Measurements from ENCODE around the gene CITED2. TPM values are rescaled to one million over a fixed set of nuclear protein-coding genes. Genes with fewer than 3 reads are reported as not detected.

CITED2 gene
- total RNA-seq, 1 donor from 2014 or later: 449 TPM

DNA sequence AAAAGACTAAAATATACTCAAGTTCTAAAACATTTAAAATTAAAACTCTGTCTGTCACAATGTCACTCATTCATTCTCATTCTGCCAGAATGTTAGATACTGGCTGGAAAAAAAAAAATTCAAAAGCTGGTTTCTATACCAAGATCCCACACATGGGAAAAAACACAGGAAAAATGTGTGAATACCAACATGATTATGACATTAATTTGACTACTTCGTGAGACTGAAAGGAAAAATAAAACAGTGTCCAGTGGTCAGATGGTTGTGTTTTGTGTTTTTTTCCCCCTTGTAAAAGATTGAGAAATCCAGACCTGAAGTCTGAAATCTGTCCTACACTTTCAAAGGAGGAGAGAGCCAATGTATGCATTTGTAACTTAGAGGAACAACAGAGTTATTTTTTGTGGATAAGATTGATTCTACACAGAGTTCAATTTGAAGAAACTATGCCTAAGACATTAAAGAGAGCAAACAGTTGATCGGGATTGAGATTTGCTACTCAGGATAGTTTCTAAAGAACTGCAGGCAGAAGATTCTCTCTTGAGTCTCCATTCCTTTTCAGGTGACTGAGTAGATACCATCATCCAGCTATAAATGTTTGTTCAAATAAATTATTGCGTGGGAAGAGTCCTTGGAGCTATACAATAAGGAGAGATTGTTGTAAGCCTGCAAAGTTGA, 43.5 kb downstream of the CITED2 start:
- Histone ChIP-seq H3K9me3 (ENCODE audit: insufficient read depth, low read depth, low read length) (no peaks in the 10 kb centered on the region), H3K36me3 (ENCODE audit: insufficient read depth, low read length) (no peaks in the 10 kb centered on the region), H3K27ac (ENCODE audit: low read depth, low read length) (no peak overlapping the region), H3K4me2 (ENCODE audit: low read length) (no peak overlapping the region), H3K9ac (ENCODE audit: low read length) (no peak overlapping the region), H4K20me1 (ENCODE audit: insufficient read depth, low read length) (no peaks in the 10 kb centered on the region), H2AFZ (ENCODE audit: low read depth, low read length) (no peak overlapping the region), H3K27me3 (ENCODE audit: insufficient read depth, low read length) (no peaks in the 10 kb centered on the region), H3K4me3 (ENCODE audit: insufficient read depth, low read depth, low read length) (no peak overlapping the region), H3K79me2 (ENCODE audit: insufficient read depth, low read length) (no peaks in the 10 kb centered on the region), H3K4me1 (ENCODE audit: insufficient read depth, low read length) (peaks cover 11% of the 10 kb centered on the region)
- no peak for FAIRE-seq
- no peak for DNase-seq (ENCODE audit: low read depth)
- peaks cover 8% of the 10 kb centered on the region for H3K4me1 Mint-ChIP-seq (ENCODE audit: low read depth, unreplicated experiment)
- TF ChIP-seq, protein P1, sequence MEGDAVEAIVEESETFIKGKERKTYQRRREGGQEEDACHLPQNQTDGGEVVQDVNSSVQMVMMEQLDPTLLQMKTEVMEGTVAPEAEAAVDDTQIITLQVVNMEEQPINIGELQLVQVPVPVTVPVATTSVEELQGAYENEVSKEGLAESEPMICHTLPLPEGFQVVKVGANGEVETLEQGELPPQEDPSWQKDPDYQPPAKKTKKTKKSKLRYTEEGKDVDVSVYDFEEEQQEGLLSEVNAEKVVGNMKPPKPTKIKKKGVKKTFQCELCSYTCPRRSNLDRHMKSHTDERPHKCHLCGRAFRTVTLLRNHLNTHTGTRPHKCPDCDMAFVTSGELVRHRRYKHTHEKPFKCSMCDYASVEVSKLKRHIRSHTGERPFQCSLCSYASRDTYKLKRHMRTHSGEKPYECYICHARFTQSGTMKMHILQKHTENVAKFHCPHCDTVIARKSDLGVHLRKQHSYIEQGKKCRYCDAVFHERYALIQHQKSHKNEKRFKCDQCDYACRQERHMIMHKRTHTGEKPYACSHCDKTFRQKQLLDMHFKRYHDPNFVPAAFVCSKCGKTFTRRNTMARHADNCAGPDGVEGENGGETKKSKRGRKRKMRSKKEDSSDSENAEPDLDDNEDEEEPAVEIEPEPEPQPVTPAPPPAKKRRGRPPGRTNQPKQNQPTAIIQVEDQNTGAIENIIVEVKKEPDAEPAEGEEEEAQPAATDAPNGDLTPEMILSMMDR (IDR thresholded peaks at IDR 0.05; ENCODE audit: insufficient read depth, low read depth, low read length): no peak
- no peaks in the 10 kb centered on the region for H3K27me3 Mint-ChIP-seq (ENCODE audit: low read depth, unreplicated experiment)
- H3K4me3 Mint-ChIP-seq (ENCODE audit: unreplicated experiment): no peak overlapping the region
- H3K9me3 Mint-ChIP-seq (ENCODE audit: unreplicated experiment): peaks cover 4% of the 10 kb centered on the region
- H3K27ac Mint-ChIP-seq (ENCODE audit: unreplicated experiment): no peak overlapping the region
- H3K36me3 Mint-ChIP-seq (ENCODE audit: low read depth, unreplicated experiment): no peaks in the 10 kb centered on the region

DNA sequence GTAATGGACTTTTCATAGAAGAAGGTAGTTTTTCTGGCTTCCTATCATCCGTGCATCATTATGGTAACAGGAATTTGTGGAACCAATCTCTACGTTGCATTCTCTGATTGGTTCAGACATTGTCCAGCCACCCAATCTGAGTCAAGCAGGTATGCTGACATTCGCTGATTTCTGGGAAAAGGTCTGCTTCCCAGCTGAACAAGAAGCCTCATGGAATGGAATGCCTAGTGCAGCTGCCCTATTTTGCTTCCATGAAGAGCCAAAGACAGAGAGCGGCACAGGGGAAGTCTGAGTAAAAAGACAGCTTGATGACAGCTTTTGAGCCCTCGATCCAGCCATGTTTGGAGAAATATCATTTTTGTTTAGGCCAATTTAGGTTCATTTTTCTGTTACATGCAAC, 44.1 kb downstream of the CITED2 start:
- no peak overlapping the region for H2AFZ ChIP-seq (ENCODE audit: low read depth, low read length)
- no peaks in the 10 kb centered on the region for H3K36me3 Mint-ChIP-seq (ENCODE audit: low read depth, unreplicated experiment)
- no peaks in the 10 kb centered on the region for H3K79me2 ChIP-seq (ENCODE audit: insufficient read depth, low read length)

DNA sequence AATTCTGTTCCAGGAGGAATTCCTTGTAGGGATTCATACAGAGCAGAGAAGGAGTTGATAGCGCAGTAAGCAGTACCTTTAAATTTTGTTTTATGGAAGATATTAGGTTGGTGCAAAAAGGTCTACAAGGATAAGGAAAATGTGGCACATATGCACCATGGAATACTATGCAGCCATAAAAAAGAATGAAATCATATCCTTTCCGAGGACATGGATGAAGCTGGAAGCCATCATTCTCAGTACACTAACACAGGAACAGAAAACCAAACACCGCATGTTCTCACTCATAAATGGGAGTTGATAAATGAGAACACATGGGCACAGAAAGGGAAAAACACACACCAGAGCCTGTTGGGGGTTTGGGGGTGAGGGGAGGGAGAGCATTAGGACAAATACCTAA, 45.2 kb downstream of the CITED2 start:
- Mint-ChIP-seq H3K27ac (ENCODE audit: unreplicated experiment) (no peak overlapping the region), H3K27me3 (ENCODE audit: low read depth, unreplicated experiment) (no peaks in the 10 kb centered on the region), H3K9me3 (ENCODE audit: unreplicated experiment) (peaks cover 4% of the 10 kb centered on the region), H3K4me1 (ENCODE audit: low read depth, unreplicated experiment) (no peaks in the 10 kb centered on the region), H3K36me3 (ENCODE audit: low read depth, unreplicated experiment) (no peaks in the 10 kb centered on the region), H3K4me3 (ENCODE audit: unreplicated experiment) (no peak overlapping the region)
- no peak overlapping the region for H3K27ac ChIP-seq (ENCODE audit: low read depth, low read length)
- peaks cover under 1% of the 10 kb centered on the region for H3K4me1 ChIP-seq (ENCODE audit: insufficient read depth, low read length)
- no peaks in the 10 kb centered on the region for H3K9me3 ChIP-seq (ENCODE audit: insufficient read depth, low read depth, low read length)
- no peak for TF ChIP-seq EZH2 (IDR thresholded peaks at IDR 0.05; ENCODE audit: insufficient read depth, low read length)
- TF ChIP-seq, protein P1 (IDR thresholded peaks at IDR 0.05; ENCODE audit: insufficient read depth, low read depth, low read length): no peak
- no peaks in the 10 kb centered on the region for H3K79me2 ChIP-seq (ENCODE audit: insufficient read depth, low read length)
- H2AFZ ChIP-seq (ENCODE audit: low read depth, low read length): no peak overlapping the region
- no peaks in the 10 kb centered on the region for H3K27me3 ChIP-seq (ENCODE audit: insufficient read depth, low read length)
- H3K9ac ChIP-seq (ENCODE audit: low read length): no peak overlapping the region
- no peaks in the 10 kb centered on the region for H3K36me3 ChIP-seq (ENCODE audit: insufficient read depth, low read length)
- FAIRE-seq (no peak), DNase-seq (ENCODE audit: low read depth) (no peak)
- no peak overlapping the region for H3K4me2 ChIP-seq (ENCODE audit: low read length)
- no peaks in the 10 kb centered on the region for H4K20me1 ChIP-seq (ENCODE audit: insufficient read depth, low read length)
- H3K4me3 ChIP-seq (ENCODE audit: insufficient read depth, low read depth, low read length): no peak overlapping the region

More for the DNA sequence above, 44.1 kb downstream of the CITED2 start:
- Histone ChIP-seq H3K9ac (ENCODE audit: low read length) (no peak overlapping the region), H3K36me3 (ENCODE audit: insufficient read depth, low read length) (no peaks in the 10 kb centered on the region), H3K4me3 (ENCODE audit: insufficient read depth, low read depth, low read length) (no peak overlapping the region), H4K20me1 (ENCODE audit: insufficient read depth, low read length) (no peaks in the 10 kb centered on the region), H3K4me1 (ENCODE audit: insufficient read depth, low read length) (peaks cover 10% of the 10 kb centered on the region), H3K27me3 (ENCODE audit: insufficient read depth, low read length) (no peaks in the 10 kb centered on the region), H3K27ac (ENCODE audit: low read depth, low read length) (no peak overlapping the region), H3K9me3 (ENCODE audit: insufficient read depth, low read depth, low read length) (no peaks in the 10 kb centered on the region), H3K4me2 (ENCODE audit: low read length) (no peak overlapping the region)
- no peak for TF ChIP-seq EZH2 (IDR thresholded peaks at IDR 0.05; ENCODE audit: insufficient read depth, low read length)
- FAIRE-seq: no peak
- Mint-ChIP-seq H3K4me3 (ENCODE audit: unreplicated experiment) (no peak overlapping the region), H3K27me3 (ENCODE audit: low read depth, unreplicated experiment) (no peaks in the 10 kb centered on the region), H3K9me3 (ENCODE audit: unreplicated experiment) (peaks cover 4% of the 10 kb centered on the region), H3K27ac (ENCODE audit: unreplicated experiment) (no peak overlapping the region), H3K4me1 (ENCODE audit: low read depth, unreplicated experiment) (peaks cover 8% of the 10 kb centered on the region)
- no peak for DNase-seq (ENCODE audit: low read depth)
